NT2/D1 (cell line): ENCODE measurements around the gene FAM169A.
"Not testable (repeated sequence)": the region's sequence is repeated elsewhere in the genome, so short reads cannot be mapped to it uniquely, and the experiment has no call there.

Source experiments
- SUZ12 ChIP-seq: IDR thresholded peaks from 2 replicates; pipeline ENCODE4 v1.6.1; 2011; ENCODE audit not compliant: insufficient read length, insufficient read depth; ENCODE audit errors: extremely low read depth
- YY1 ChIP-seq: IDR thresholded peaks from 2 replicates; pipeline ENCODE4 v1.6.1; 2011; ENCODE audit not compliant: insufficient read length, insufficient read depth
- ZNF274 ChIP-seq: IDR thresholded peaks from 2 replicates; pipeline ENCODE4 v1.6.1; 2011; ENCODE audit warnings: mild to moderate bottlenecking, low read depth, low read length

GRCh38 chr5:74908237-74908636, 42.0 kb upstream of the FAM169A start:
- not testable (repeated sequence) for TF ChIP-seq ZNF274, SUZ12, YY1
